Measurements from ENCODE around the gene SLC12A6. TPM values are rescaled to one million over a fixed set of nuclear protein-coding genes. Genes with fewer than 3 reads are reported as not detected.

Gene SLC12A6
- total and polyA plus RNA-seq, 2 of the 13 experiments (the other 11 are each of a cell fraction or from before 2014, with no cell fraction given) = 15.2 to 30.1 TPM

- TF ChIP-seq HINFP (CRISPR knock-in tag; IDR thresholded peaks at IDR 0.05; ENCODE audit: low read depth) = no peak
- peak; percentile 95 for TF ChIP-seq PHF8 (CRISPR knock-in tag; IDR thresholded peaks at IDR 0.05)
- TF ChIP-seq TFDP2 (CRISPR knock-in tag; IDR thresholded peaks at IDR 0.05) = peak; percentile 74
- TF ChIP-seq ZNF652 (CRISPR knock-in tag; IDR thresholded peaks at IDR 0.05; ENCODE audit: borderline replicate concordance, low read depth) = no peak
- TF ChIP-seq MATR3 (CRISPR knock-in tag; IDR thresholded peaks at IDR 0.05) = no peak
- peak; percentile 77 for TF ChIP-seq ZNF770 (CRISPR knock-in tag; IDR thresholded peaks at IDR 0.05)
- TF ChIP-seq ZFP62 (CRISPR knock-in tag; IDR thresholded peaks at IDR 0.05) = no peak
- TF ChIP-seq NAIF1 (CRISPR knock-in tag; IDR thresholded peaks at IDR 0.05; ENCODE audit: borderline replicate concordance) = 0 out of 2 replicates have a peak, but pooled peaks have one; percentile 23
- peak; percentile 82 for TF ChIP-seq ARID4A (CRISPR knock-in tag; IDR thresholded peaks at IDR 0.05; ENCODE audit: borderline replicate concordance)
- TF ChIP-seq ZNF576 (CRISPR knock-in tag; IDR thresholded peaks at IDR 0.05) = no peak
- TF ChIP-seq ZNF281 (CRISPR knock-in tag; IDR thresholded peaks at IDR 0.05; ENCODE audit: borderline replicate concordance) = no peak
- TF ChIP-seq GMEB2 (CRISPR knock-in tag; IDR thresholded peaks at IDR 0.05; ENCODE audit: low read depth) = no peak
- TF ChIP-seq CHD2 (IDR thresholded peaks at IDR 0.05; ENCODE audit: low read depth, low read length) = peak; percentile 60; the same call in 1 of the 2 replicates
Measured at GRCh38 chr15:34209421-34210282, 127.9 kb downstream of the SLC12A6 start, which contains the start of gene KATNBL1 (continued).

Data from HepG2 (cell line).